ENCODE results near the gene UTP25.

Gene UTP25, protein sequence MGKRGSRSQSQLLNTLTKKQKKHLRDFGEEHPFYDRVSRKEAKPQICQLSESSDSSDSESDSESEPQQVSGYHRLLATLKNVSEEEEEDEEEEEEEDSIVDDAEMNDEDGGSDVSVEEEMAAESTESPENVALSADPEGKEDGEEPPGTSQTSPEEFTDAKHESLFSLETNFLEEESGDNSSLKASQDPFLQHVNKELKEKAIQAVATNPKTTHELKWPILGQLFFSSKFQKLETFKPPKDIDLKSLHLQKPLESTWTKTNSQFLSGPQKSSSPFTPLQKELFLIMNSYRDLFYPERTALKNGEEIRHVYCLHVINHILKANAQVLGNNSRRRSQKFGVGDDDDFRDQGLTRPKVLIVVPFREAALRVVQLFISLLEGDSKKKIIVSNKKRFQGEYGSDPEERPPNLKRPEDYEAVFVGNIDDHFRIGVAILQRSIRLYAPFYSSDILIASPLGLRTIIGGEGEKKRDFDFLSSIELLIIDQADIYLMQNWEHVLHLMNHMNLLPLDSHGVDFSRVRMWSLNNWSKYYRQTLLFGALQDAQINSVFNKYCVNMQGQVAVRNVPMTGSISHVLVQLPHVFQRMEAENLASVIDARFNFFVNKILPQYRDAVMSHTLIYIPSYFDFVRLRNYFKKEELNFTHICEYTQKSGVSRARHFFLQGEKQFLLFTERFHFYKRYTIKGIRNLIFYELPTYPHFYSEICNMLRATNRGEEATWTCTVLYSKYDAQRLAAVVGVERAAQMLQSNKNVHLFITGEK

DNA sequence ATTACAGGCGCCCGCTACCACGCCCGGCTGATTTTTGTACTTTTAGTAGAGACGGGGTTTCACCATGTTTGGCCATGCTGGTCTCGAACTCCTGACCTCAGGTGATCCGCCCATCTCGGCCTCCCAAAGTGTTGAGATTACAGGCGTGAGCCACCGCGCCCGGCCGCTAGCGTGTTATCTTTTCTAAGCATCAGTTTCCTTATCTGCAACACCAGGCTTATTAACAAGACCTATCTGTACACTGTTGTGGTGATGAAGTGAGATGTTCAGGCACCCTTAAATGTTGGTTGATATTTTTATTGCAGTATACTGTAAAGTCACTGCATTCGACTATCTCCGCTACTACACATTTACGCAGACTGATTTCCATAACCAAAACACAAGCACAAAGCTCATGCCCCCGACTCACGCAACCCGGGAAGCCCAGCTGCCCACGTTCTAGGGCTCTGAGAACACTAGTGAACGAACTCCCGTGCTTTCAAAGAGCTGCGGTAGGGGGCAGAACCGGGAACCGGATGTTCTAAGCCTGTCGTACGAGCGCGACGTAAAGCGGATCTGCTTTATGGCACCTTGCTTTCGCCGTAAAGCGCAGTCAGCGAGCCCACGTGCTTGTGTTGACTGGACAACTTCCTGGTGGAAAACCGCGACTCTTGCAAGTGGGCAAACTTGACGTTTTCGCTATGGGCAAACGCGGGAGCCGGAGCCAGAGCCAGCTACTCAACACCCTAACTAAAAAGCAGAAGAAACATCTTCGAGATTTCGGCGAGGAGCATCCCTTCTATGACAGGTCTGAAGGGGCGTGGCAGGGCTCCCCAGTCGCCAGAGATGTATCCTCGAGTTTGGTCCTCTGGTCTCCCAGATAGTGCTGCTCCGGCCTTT is at the start of gene UTP25:
TSS of gene UTP25 (plus strand) at position 589 of the 879 bp plus-strand sequence. CDS start at position 681, 92 bp downstream.
- peak within 1 kb of the TSS; percentile 92 for H3K4me3 ChIP-seq (ENCODE audit: low read length)
- TF ChIP-seq, protein P1, sequence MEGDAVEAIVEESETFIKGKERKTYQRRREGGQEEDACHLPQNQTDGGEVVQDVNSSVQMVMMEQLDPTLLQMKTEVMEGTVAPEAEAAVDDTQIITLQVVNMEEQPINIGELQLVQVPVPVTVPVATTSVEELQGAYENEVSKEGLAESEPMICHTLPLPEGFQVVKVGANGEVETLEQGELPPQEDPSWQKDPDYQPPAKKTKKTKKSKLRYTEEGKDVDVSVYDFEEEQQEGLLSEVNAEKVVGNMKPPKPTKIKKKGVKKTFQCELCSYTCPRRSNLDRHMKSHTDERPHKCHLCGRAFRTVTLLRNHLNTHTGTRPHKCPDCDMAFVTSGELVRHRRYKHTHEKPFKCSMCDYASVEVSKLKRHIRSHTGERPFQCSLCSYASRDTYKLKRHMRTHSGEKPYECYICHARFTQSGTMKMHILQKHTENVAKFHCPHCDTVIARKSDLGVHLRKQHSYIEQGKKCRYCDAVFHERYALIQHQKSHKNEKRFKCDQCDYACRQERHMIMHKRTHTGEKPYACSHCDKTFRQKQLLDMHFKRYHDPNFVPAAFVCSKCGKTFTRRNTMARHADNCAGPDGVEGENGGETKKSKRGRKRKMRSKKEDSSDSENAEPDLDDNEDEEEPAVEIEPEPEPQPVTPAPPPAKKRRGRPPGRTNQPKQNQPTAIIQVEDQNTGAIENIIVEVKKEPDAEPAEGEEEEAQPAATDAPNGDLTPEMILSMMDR (conservative IDR thresholded peaks at IDR 0.05; ENCODE audit: low read depth, low read length) = peak; percentile 77
- DNase-seq (ENCODE audit: low read depth) = peak; percentile 91

DNA sequence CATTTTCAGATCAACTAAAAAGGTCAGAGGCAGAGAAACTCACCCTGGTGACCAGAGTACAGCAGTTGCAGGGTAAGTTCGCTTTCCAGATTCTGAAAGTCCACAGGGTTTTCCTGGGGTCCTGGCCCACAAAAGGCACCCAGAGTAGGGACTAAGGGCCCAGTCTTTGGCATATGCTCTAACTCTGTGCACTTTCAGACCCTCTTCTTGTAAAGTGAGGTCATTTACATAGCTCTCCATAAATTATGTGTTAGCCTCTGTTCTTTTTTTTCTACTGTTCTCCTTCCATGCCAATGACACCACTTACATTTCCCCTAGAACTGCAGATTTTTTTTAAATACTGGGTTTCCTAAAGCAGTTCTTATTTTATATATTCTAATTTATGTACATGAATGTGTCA is 49.7 kb upstream of the UTP25 start:
- TF ChIP-seq, protein P1 (conservative IDR thresholded peaks at IDR 0.05; ENCODE audit: low read depth, low read length) = no peak
- DNase-seq (ENCODE audit: low read depth) = no peak
- no peak overlapping the region for H3K4me3 ChIP-seq (ENCODE audit: low read length)

DNA sequence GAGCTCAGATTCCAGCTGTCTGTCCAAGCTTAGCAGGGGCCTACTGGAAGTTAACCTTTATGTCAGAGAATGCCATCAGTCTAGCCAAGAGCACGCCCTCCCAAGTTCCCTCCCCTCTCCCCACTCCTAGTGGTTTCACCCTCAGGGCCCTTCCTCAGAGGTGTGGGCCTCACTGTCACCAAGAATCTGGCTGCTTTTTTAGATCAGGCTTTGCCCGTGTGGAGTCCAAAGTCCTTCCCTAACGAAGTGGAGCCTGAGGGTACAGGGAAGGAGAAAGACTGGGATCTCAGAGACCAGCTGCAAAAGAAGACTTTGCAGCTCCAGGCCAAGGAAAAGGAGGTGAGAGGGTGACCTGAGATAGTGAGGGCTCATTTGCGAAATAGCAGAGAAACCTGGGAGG is 47.5 kb upstream of the UTP25 start:
- H3K4me3 ChIP-seq (ENCODE audit: low read length) = no peak overlapping the region
- TF ChIP-seq, protein P1 (conservative IDR thresholded peaks at IDR 0.05; ENCODE audit: low read depth, low read length) = no peak
- no peak for DNase-seq (ENCODE audit: low read depth)

DNA sequence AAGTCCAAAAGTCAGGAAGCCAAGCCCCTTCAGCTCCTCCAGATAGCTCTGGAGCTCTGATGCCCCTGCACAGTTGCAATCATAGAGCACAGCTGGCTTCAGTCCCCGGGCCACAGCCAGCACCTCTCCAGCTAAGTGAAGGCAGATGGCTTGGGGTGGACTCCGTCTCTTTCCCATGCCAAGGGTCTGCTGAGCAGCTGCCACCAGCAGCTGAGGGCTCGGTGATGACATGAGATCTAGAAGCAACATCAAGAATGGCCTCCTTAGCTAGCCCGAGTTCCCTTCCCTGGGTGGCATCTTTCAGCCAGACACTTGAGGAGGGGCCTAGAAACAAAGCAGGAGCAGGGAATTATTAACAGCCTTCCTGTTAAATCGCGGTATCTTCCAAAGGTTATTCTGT is 44.4 kb upstream of the UTP25 start:
- no peak for DNase-seq (ENCODE audit: low read depth)
- TF ChIP-seq, protein P1 (conservative IDR thresholded peaks at IDR 0.05; ENCODE audit: low read depth, low read length) = no peak
- H3K4me3 ChIP-seq (ENCODE audit: low read length) = peak overlapping the region; percentile 89

DNA sequence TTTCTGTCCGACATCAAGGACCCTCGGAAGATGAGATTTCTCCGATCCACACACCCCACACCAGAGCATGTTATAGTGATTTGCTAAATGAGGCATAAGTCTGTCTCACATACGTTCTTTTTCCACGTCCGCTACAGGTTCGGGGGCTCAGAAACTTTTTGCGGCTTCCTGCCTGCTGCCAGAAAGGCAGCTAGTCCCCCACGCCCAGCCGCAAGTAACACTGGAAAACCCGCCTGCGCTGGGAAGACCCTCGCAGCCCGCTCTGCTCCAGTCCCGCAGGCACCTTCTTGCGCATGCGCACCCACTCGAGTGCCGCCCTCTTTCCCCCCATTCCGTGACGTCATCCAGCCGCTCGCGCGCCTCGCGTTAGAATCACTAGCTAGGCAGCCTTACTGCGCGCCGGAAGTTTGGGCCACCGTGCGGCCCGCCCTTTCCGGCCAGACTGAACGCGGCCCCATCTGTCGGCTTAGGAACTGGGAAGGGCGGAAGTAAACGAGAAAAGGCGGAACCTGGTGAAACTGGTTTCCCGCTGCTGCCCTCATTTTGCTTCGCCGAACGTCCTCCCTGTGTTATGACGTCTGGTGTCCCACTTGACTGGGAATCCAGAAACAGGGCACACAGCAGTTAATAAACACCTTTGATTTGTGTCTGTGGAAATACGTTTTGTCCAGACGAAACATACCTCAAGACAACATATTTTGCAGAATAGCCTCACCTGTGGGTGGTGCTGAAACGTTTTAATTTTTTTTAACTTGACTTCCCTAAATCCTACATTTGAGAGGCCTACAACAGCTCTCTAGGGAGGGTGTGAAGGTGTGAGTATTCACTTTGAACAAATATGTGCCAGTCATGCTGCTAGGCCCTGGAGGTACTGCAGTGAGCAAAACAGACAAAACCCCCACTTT is 43.3 kb upstream of the UTP25 start, which contains the start of gene C1orf74:
TSS of gene C1orf74 (minus strand) at position 295 of the 905 bp plus-strand sequence. CDS start 925 bp downstream, outside the sequence.
- H3K4me3 ChIP-seq (ENCODE audit: low read length) = peak within 1 kb of the TSS; percentile 89
- TF ChIP-seq, protein P1 (conservative IDR thresholded peaks at IDR 0.05; ENCODE audit: low read depth, low read length) = no peak
- DNase-seq (ENCODE audit: low read depth) = peak; percentile 85

DNA sequence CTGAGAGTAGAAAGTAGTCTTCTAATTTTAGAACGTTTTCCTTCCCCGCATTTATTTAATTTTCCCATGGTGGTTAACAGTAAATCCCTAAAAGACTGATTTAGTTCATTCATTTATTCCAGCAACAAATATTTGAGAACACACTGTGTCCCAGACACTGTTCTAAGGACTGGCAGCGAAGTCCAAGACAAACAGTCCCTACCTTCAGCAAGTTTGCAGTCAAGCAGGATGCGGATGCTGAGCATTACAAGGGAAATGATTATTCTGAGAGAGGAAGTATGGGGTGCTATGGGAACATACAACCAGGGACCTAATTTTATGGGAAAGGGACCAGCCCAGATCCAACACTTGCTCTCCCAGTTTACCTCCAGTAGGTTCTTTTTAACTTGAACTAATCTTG is 42.2 kb upstream of the UTP25 start:
- no peak for DNase-seq (ENCODE audit: low read depth)
- H3K4me3 ChIP-seq (ENCODE audit: low read length) = no peak overlapping the region
- TF ChIP-seq, protein P1 (conservative IDR thresholded peaks at IDR 0.05; ENCODE audit: low read depth, low read length) = no peak

Data from retinal pigment epithelial cell (primary cell).